Activated CD4-positive, alpha-beta T cell treated with anti-CD3 and anti-CD28 coated beads for 36 hours (primary cell): ENCODE data around the gene TMOD3. TPM values are rescaled to one million over a fixed set of nuclear protein-coding genes. Genes with fewer than 3 reads are reported as not detected.
A peak's percentile ranks its signal among the peaks of the same experiment; 100 is the strongest.

ENCODE experiments used
- ATAC-seq: fragments of 200-7000 bp; cut with Tn5 transposase; one replicate; pipeline ENCODE4 v1.10.0; 2021; ENCODE audit warnings: mild to moderate bottlenecking, moderate library complexity
- CTCF ChIA-PET: fragments of 350-600 bp; sonication (Branson Sonifier 250); formaldehyde crosslinking; loops from one replicate; lab custom pipeline; 2021; ENCODE audit warnings: antibody characterized with exemption; lab: Charles Lee
- POLR2A ChIA-PET: fragments of 350-600 bp; sonication (Branson Sonifier 250); formaldehyde crosslinking; loops from one replicate; lab custom pipeline; 2021; ENCODE audit warnings: antibody characterized with exemption, inconsistent platforms; lab: Charles Lee
- DNase-seq: peaks from one replicate; pipeline ENCODE4 v3.0.0-alpha.2; 2020
- H3K27ac Mint-ChIP-seq: one replicate; pipeline ENCODE4 v1.8.0; 2021; ENCODE audit warnings: mixed read lengths
- H3K27me3 Mint-ChIP-seq: one replicate; pipeline ENCODE4 v1.8.0; 2021; ENCODE audit warnings: mixed read lengths
- H3K36me3 Mint-ChIP-seq: one replicate; pipeline ENCODE4 v1.8.0; 2021; ENCODE audit warnings: low read depth, mixed read lengths
- H3K4me1 Mint-ChIP-seq: one replicate; pipeline ENCODE4 v1.8.0; 2021; ENCODE audit warnings: mixed read lengths
- H3K4me3 Mint-ChIP-seq: one replicate; pipeline ENCODE4 v1.8.0; 2021; ENCODE audit warnings: mild to moderate bottlenecking, moderate library complexity, mixed read lengths
- H3K9me3 Mint-ChIP-seq: one replicate; pipeline ENCODE4 v1.8.0; 2021; ENCODE audit warnings: low read depth, mixed read lengths
- intact Hi-C, 2 experiments: fragments of 100-400 bp; cut with DNase I in 1 of 2; cut with micrococcal nuclease in 1 of 2; formaldehyde crosslinking; loops; one replicate each; pipeline versions ENCODE4 v1.14.2 to v1.15.1; 2022 to 2024; cut with DNase I, micrococcal nuclease
- total RNA-seq, 2 experiments: library from RNA; stranded (reverse); gene quantifications; one replicate each; pipeline ENCODE4 v1.2.3, GENCODE V29; 2021

The TMOD3 gene
- total RNA-seq, 2 experiments from 2014 or later, result 52.4 to 55.7 TPM

DNA sequence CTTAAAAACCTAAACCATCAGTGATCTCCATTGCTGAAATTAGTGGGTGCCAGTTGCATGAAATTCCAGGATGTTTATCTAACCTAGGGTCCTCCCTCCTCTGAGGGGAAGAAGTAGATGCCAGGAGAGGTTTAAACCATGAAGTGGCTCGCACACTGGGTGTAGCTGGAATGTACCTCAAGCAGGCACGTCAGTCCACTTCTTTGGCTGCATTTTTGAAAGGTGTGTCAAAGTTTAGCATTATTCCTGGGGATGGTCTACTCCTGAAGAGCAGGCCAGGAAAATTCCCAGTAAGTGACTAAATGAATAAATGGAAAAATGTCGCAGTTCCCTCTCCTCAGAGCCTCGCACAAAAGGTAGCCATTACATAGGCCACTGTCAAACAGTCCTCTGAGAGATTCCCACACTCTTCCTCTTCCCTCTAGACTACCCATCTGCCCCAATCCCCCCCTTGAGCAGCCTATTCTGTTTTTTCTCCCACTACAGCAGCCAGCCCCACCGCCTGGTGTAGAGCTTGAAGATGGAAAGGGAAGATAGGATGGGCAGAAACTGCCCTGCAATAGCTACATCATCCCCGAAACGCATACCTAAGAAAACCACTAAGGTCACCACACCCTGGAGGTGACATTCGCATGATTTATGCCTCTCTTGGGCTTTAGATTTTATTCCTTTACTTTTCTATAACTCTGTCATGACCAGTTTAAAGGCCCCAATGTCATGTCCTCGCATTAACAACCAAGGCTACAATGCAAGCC lies 655 bp upstream of the TMOD3 start:
- intact Hi-C loops, result loop anchor here in 1 of 2 experiments (1.0 to 5.0 kb wide), 3 partner anchors 76 to 194 kb away; partner anchors contain the start of genes LEO1 and TMOD2
- Mint-ChIP-seq H3K27ac (no peak overlapping the region), H3K4me3 (peak overlapping the region; percentile 84), H3K27me3 (no peaks in the 10 kb centered on the region), H3K36me3 (peaks cover 2% of the 10 kb centered on the region), H3K9me3 (no peaks in the 10 kb centered on the region), H3K4me1 (peaks cover 38% of the 10 kb centered on the region)
- no peak for ATAC-seq
- CTCF ChIA-PET, result interaction anchor here (0.7 to 2.5 kb wide), 2 partner anchors 13 to 197 kb away, joined by 3 to 8 read pairs; no protein-coding TSS in a partner anchor
- no peak for DNase-seq
- POLR2A ChIA-PET, result no interaction called here

DNA sequence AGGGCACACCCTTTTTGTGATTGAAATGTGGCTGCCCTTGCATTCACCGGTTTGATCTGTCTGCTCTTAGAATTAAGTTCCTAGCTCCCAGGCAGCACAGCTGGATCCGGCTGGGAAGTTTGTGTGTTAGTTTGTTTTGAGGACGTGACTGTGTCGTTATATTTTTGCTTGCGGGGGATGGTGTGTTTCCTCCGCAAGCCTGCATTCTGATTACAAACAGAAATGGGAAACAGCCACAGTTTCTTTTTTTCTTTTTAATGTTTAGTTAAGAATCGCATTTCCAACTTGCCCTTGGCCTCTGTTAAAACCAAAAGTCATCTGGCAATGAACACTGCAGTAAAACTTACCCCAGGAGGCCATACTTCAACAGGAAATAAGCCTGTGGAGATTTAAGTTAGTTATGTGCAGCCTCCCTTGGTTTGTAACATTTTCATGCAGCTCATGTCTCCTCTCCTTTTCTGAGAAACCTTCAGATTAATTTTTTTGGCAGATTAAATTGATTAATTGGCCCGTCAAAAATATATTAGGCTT lies 888 bp downstream of the TMOD3 start:
- ChIA-PET POLR2A (interaction anchor here (0.7 to 1.0 kb wide), 2 partner anchors 8 to 94 kb away, joined by 3 read pairs; no protein-coding TSS in a partner anchor), CTCF (interaction anchor here (0.5 to 2.5 kb wide), 3 partner anchors 12 to 59 kb away, joined by 3 to 8 read pairs (median 3); no protein-coding TSS in a partner anchor)
- Mint-ChIP-seq H3K4me3 (peak overlapping the region; percentile 84), H3K9me3 (no peaks in the 10 kb centered on the region), H3K27me3 (no peaks in the 10 kb centered on the region), H3K4me1 (peaks cover 53% of the 10 kb centered on the region), H3K36me3 (peaks cover 5% of the 10 kb centered on the region), H3K27ac (peak overlapping the region; percentile 89)
- ATAC-seq (peak; percentile 11), DNase-seq (no peak)
- intact Hi-C loops, result loop anchor here (1.0 to 10.0 kb wide), 5 partner anchors 30 to 1146 kb away; partner anchors contain the start of genes LYSMD2 (in 1 of the 2), SPPL2A (in 1 of the 2) and TRPM7 (in 1 of the 2)

DNA sequence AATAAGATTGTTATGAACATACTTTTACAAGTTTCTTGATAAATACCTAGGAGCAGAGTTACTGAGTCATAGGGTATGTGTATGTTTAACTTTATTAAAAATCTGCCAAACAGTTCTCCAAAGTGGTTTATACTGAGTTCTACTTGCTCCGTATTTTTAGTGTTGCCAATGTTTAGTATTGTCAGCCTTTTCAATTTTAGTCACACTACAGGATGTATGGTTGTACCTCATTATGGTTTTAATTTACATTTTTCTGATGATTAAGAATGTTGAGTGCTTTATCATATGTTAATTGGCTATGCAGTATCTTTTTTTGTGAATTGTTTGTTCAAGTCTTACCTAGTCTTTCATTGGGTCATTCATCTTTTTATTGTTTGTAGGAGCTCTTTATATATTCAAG lies 4.3 kb downstream of the TMOD3 start:
- peaks cover 76% of the 10 kb centered on the region for H3K4me1 Mint-ChIP-seq
- no peaks in the 10 kb centered on the region for H3K9me3 Mint-ChIP-seq
- ChIA-PET POLR2A (no interaction called here), CTCF (no interaction called here)
- peaks cover 5% of the 10 kb centered on the region for H3K36me3 Mint-ChIP-seq
- peak overlapping the region; percentile 32 for H3K27ac Mint-ChIP-seq
- intact Hi-C loops, result loop anchor here (2.0 to 10.0 kb wide), 3 partner anchors 97 to 1149 kb away; partner anchors contain the start of genes LYSMD2 (in 1 of the 2), SPPL2A (in 1 of the 2) and TRPM7 (in 1 of the 2)
- H3K27me3 Mint-ChIP-seq, result no peaks in the 10 kb centered on the region
- ATAC-seq (peak; percentile 47), DNase-seq (no peak)
- peak overlapping the region; percentile 23 for H3K4me3 Mint-ChIP-seq

DNA sequence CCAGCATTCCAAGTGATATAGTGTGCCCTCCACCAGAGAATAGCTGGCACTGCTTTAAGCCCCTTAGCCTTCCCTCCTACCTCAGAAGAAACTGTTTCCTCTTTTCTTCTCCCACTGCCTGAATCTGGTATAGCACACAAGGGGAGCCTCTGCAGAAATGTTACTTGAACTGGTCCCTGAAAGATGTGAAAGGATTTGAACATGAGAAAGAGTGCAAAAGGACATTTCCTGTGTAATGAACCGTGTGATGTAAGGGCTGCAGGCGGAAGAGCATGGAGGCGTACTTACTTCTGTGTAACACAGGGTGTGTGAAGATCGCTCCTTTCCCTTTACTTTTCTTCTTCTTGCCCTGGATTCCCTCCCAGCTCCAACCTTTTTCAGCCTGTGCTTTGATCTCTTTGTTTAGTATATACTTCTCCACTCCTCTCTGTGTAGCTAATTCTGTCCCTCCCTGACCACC lies 8.4 kb downstream of the TMOD3 start:
- H3K4me1 Mint-ChIP-seq, result peaks cover 84% of the 10 kb centered on the region
- H3K9me3 Mint-ChIP-seq, result no peaks in the 10 kb centered on the region
- CTCF ChIA-PET, result interaction anchor here (0.7 to 1.2 kb wide), 5 partner anchors 17 to 121 kb away, joined by 3 to 4 read pairs (median 3); no protein-coding TSS in a partner anchor
- POLR2A ChIA-PET, result interaction anchor here (1.1 kb wide), 1 partner anchor 8 kb away, joined by 3 read pairs; no protein-coding TSS in a partner anchor
- H3K36me3 Mint-ChIP-seq, result peaks cover 3% of the 10 kb centered on the region
- intact Hi-C loops, result loop anchor here in 1 of 2 experiments (10.0 kb wide), 2 partner anchors 1073 to 1153 kb away; partner anchors contain the start of genes SPPL2A and TRPM7
- peak; percentile 69 for ATAC-seq
- no peaks in the 10 kb centered on the region for H3K27me3 Mint-ChIP-seq
- DNase-seq, result peak; percentile 48
- peak overlapping the region; percentile 64 for H3K27ac Mint-ChIP-seq
- H3K4me3 Mint-ChIP-seq, result peak overlapping the region; percentile 37

DNA sequence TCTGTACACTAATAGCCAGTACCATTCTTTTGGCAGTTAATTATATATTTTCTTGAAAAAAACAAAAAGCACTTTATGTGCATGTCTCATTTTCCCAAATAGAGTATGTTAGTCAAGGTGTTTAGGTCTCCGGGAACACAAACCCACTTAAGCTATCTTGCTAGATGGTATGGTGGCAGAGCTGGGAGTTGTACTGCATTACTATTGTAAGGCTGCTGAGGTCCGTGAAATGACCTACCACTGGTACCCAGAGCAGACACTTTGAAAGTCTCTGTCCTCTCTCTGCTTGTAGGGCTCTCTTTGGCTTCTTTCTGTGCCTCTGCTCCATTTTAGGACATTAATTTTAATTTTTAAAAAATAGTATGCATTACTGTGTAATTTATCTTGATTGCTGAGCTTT lies 8.8 kb downstream of the TMOD3 start:
- Mint-ChIP-seq H3K4me3 (peak overlapping the region; percentile 37), H3K36me3 (peaks cover 3% of the 10 kb centered on the region), H3K9me3 (no peaks in the 10 kb centered on the region), H3K27ac (no peak overlapping the region), H3K27me3 (no peaks in the 10 kb centered on the region), H3K4me1 (peaks cover 86% of the 10 kb centered on the region)
- DNase-seq, result no peak
- ATAC-seq, result no peak
- CTCF ChIA-PET, result interaction anchor here (0.7 to 1.6 kb wide), 6 partner anchors 11 to 121 kb away, joined by 3 to 4 read pairs (median 4); no protein-coding TSS in a partner anchor
- intact Hi-C loops, result loop anchor here in 1 of 2 experiments (10.0 kb wide), 2 partner anchors 1073 to 1153 kb away; partner anchors contain the start of genes SPPL2A and TRPM7
- POLR2A ChIA-PET, result interaction anchor here (1.1 kb wide), 1 partner anchor 8 kb away, joined by 3 read pairs; no protein-coding TSS in a partner anchor

DNA sequence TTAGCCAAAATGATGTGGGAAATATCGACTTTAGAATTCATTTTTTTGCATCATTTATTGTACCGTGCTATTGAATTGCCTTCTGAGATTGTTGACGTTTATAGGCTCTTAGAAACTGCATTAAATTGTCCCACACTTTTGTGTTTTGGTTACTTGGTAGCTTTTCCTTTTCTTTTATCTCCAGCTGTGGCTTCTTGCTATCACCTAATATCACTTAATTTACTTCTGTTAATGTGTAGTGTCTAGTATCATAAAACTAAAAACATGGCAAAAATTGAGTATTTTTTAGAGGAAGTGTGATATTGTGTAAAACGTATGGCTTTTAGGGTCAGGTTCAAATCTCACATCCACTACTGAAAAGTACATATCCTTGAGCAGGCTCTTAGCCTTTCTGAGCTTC lies 11.2 kb downstream of the TMOD3 start:
- intact Hi-C loops, result no loop called here
- CTCF ChIA-PET, result interaction anchor here (0.9 to 2.3 kb wide), 4 partner anchors 11 to 63 kb away, joined by 3 to 8 read pairs (median 4); partner anchors contain the start of gene TMOD3
- H3K27ac Mint-ChIP-seq, result no peak overlapping the region
- DNase-seq (no peak), ATAC-seq (no peak)
- no peaks in the 10 kb centered on the region for H3K9me3 Mint-ChIP-seq
- H3K4me1 Mint-ChIP-seq, result peaks cover 80% of the 10 kb centered on the region
- no peaks in the 10 kb centered on the region for H3K36me3 Mint-ChIP-seq
- POLR2A ChIA-PET, result no interaction called here
- no peak overlapping the region for H3K4me3 Mint-ChIP-seq
- no peaks in the 10 kb centered on the region for H3K27me3 Mint-ChIP-seq

DNA sequence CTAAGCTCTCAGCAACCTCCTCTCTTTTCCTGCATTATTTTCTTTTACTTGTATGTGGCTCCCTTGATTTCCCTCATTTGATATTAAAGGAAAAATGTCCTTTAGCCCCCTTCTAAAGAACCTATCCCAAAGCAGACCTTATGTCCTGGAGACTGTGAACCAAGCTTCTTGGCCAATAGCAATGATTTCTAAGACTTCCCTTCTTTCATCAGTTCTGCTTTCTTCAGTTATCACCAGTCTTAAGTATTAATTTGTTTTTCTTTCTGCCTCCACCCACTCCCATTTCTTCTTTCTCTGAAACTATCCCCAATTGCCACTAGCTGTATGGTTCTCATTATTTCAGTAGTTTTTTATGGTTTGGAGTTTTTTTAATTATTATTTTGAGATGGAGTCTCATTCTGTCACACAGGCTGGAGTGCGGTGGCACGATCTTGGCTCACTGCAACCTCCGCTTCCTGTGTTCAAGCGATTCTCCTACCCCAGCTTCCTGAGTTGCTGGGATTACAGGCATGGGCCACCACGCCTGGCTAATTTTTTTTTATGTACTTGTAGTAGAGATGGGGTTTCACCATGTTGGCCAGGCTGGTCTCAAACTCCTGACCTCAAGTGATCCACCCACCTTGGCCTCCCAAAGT lies 12.1 kb downstream of the TMOD3 start:
- peaks cover 80% of the 10 kb centered on the region for H3K4me1 Mint-ChIP-seq
- intact Hi-C loops, result no loop called here
- ATAC-seq (no peak), DNase-seq (peak; percentile 16)
- H3K9me3 Mint-ChIP-seq, result no peaks in the 10 kb centered on the region
- ChIA-PET POLR2A (no interaction called here), CTCF (interaction anchor here (0.6 to 2.3 kb wide), 7 partner anchors 10 to 110 kb away, joined by 3 to 8 read pairs (median 4); partner anchors contain the start of gene TMOD3)
- peak overlapping the region; percentile 20 for H3K27ac Mint-ChIP-seq
- H3K4me3 Mint-ChIP-seq, result no peak overlapping the region
- H3K36me3 Mint-ChIP-seq, result no peaks in the 10 kb centered on the region
- H3K27me3 Mint-ChIP-seq, result no peaks in the 10 kb centered on the region

DNA sequence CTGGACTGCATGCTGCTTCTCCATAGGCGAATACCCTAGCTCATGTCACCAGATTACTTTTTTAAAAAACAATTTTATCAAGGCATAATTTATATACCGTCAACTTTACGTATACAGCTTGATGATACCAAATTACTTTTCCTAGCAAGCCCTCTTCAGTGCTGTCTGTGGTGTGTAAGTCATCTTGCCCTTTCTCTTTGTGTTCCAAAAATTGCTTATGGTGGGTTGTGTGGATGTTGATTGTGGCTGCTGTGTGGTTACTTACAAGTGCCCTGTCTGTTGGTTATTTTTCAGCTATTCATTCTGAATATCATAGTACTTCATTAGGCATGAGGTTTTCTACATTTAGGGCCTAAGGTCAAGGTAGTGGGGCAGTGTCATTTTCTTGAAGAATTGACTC lies 12.8 kb downstream of the TMOD3 start:
- Mint-ChIP-seq H3K4me1 (peaks cover 81% of the 10 kb centered on the region), H3K9me3 (no peaks in the 10 kb centered on the region), H3K36me3 (no peaks in the 10 kb centered on the region), H3K27ac (peak overlapping the region; percentile 7), H3K4me3 (no peak overlapping the region), H3K27me3 (no peaks in the 10 kb centered on the region)
- ChIA-PET POLR2A (no interaction called here), CTCF (interaction anchor here (0.6 to 2.3 kb wide), 7 partner anchors 9 to 85 kb away, joined by 3 to 8 read pairs (median 5); partner anchors contain the start of gene TMOD3)
- intact Hi-C loops, result no loop called here
- no peak for DNase-seq
- ATAC-seq, result no peak

DNA sequence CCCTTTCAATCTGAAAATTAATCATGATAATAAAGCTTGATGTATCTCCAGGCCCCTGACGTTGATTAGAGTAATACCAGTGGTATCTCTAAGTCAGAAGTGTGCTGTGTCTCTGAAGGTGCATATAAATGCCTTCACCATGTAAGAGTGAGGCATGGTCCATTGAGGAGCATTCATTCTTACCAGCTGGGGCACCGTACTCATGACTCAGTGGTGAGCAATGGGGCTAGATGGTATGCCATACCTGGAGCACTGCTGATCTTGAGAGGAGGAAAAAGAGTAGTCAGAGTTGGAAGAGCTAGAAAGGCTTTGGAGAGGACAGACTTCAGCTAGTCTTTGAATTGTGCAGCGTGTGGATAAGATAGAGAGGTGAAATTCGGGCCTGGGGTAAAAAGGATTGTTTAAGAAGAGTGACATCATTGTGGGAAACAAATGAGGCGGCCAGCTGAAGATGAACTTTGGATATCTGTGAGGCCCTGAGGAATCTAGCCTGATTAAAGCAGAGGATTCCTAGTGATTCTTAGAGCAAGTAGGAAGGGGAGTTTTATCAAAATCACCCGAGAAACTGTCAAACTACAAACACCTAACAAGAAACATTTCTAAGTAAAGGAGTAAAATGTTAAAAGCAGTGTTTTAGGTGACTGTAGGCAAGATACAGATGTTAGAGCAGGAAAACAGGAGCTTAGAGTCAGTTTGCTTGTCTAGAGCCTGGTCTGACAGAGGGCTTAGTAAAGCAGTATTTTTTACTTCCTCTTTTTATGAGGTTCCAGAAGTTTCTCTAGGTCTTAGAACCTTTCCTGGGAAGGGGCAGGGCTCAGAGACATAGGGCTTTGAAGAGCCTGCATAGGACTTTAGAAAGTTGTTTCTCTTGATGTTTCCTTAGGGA lies 13.6 kb downstream of the TMOD3 start:
- H3K4me3 Mint-ChIP-seq, result no peak overlapping the region

More for the DNA sequence above, 13.6 kb downstream of the TMOD3 start:
- ChIA-PET POLR2A (interaction anchor here (0.6 to 0.7 kb wide), 2 partner anchors 17 to 114 kb away, joined by 4 read pairs; no protein-coding TSS in a partner anchor), CTCF (interaction anchor here (0.9 to 2.3 kb wide), 6 partner anchors 8 to 365 kb away, joined by 3 to 8 read pairs (median 6); partner anchors contain the start of gene TMOD3)
- intact Hi-C loops, result no loop called here
- Mint-ChIP-seq H3K4me1 (peaks cover 79% of the 10 kb centered on the region), H3K36me3 (no peaks in the 10 kb centered on the region), H3K27me3 (no peaks in the 10 kb centered on the region), H3K9me3 (no peaks in the 10 kb centered on the region), H3K27ac (peak overlapping the region; percentile 28)
- ATAC-seq (peak; percentile 83), DNase-seq (peak; percentile 60)
